IMR-90 (cell line): ENCODE measurements around the gene ANKRD2. TPM values are rescaled to one million over a fixed set of nuclear protein-coding genes. Genes with fewer than 3 reads are reported as not detected.

ENCODE experiments used
- ATAC-seq: fragments of 200-7000 bp; cut with Tn5 transposase; 2 replicates; pipeline ENCODE4 v1.9.1; 2020; ENCODE audit warnings: low read depth, mild to moderate bottlenecking, moderate library complexity
- BruUV-seq: library from RNA; stranded (reverse); fragments of 400-500 nt; replicated peaks from 2 replicates; lab custom pipeline; 2021; lab: Mats Ljungman, UMichigan
- CTCF ChIA-PET: fragments of 300-600 bp; formaldehyde crosslinking; extraction: SDS; loops from one replicate; lab custom pipeline; 2021; ENCODE audit warnings: antibody characterized with exemption; lab: Yijun Ruan, JAX
- POLR2A ChIA-PET: fragments of 300-600 bp; sonication (Branson Sonifier 250); formaldehyde crosslinking; loops from one replicate; lab custom pipeline; 2022; ENCODE audit warnings: antibody characterized with exemption; ENCODE audit not compliant: unreplicated experiment; lab: Charles Lee
- DNase-seq: peaks from one replicate; pipeline ENCODE4 v3.0.0; 2013
- H2AFZ ChIP-seq: replicated peaks from 2 replicates; pipeline ENCODE3; 2013; ENCODE audit warnings: low read length, mild to moderate bottlenecking; ENCODE audit not compliant: poor library complexity
- H2AK5ac ChIP-seq: 2 replicates; pipeline ENCODE4 v1.6.1; 2013; ENCODE audit warnings: low read depth, low read length, inconsistent platforms
- H2AK9ac ChIP-seq: replicated peaks from 2 replicates; pipeline ENCODE3; 2013; ENCODE audit warnings: mild to moderate bottlenecking, low read depth, low read length, moderate library complexity; ENCODE audit not compliant: poor library complexity
- H2BK120ac ChIP-seq: 2 replicates; pipeline ENCODE4 v1.6.1; 2013; ENCODE audit warnings: low read depth, low read length, inconsistent platforms
- H2BK15ac ChIP-seq: 3 replicates; pipeline ENCODE4 v1.6.1; 2013; ENCODE audit warnings: low read depth, low read length, inconsistent platforms
- H2BK20ac ChIP-seq: 2 replicates; pipeline ENCODE4 v1.6.1; 2013; ENCODE audit warnings: low read depth, mild to moderate bottlenecking, inconsistent platforms, low read length, moderate library complexity
- H2BK5ac ChIP-seq: 2 replicates; pipeline ENCODE4 v1.6.1; 2013; ENCODE audit warnings: mild to moderate bottlenecking, low read depth, low read length, inconsistent platforms; ENCODE audit not compliant: poor library complexity, severe bottlenecking
- H3K14ac ChIP-seq: replicated peaks from 2 replicates; pipeline ENCODE4 v1.6.1; 2013; ENCODE audit warnings: low read depth, low read length, inconsistent platforms
- H3K18ac ChIP-seq: 2 replicates; pipeline ENCODE4 v1.6.1; 2013; ENCODE audit warnings: low read depth, low read length, control low read depth
- H3K23ac ChIP-seq: 2 replicates; pipeline ENCODE4 v1.6.1; 2013; ENCODE audit warnings: low read depth, low read length, inconsistent platforms
- H3K27ac ChIP-seq: 2 replicates; pipeline ENCODE4 v1.5.1; 2013; ENCODE audit warnings: mild to moderate bottlenecking, control low read depth, low read length; ENCODE audit not compliant: insufficient read depth
- H3K27me3 ChIP-seq: 2 replicates; pipeline ENCODE4 v1.6.1; 2013; ENCODE audit warnings: low read length; ENCODE audit not compliant: control insufficient read depth, insufficient read depth
- H3K36me3 ChIP-seq: 2 replicates; pipeline ENCODE4 v1.6.1; 2013; ENCODE audit warnings: low read length, mixed read lengths; ENCODE audit not compliant: control insufficient read depth, insufficient read depth
- H3K4ac ChIP-seq: 2 replicates; pipeline ENCODE4 v1.6.1; 2013; ENCODE audit warnings: low read depth, low read length, inconsistent platforms
- H3K4me1 ChIP-seq: 2 replicates; pipeline ENCODE4 v1.6.1; 2013; ENCODE audit warnings: low read length, mixed read lengths; ENCODE audit not compliant: control insufficient read depth, insufficient read depth
- H3K4me2 ChIP-seq: 2 replicates; pipeline ENCODE4 v1.6.1; 2013; ENCODE audit warnings: low read depth, mild to moderate bottlenecking, control low read depth, low read length, moderate library complexity
- H3K4me3 ChIP-seq: 2 replicates; pipeline ENCODE4 v1.5.1; 2013; ENCODE audit warnings: low read depth, mild to moderate bottlenecking, control low read depth, low read length, moderate library complexity; ENCODE audit not compliant: insufficient read depth
- H3K56ac ChIP-seq: 2 replicates; pipeline ENCODE4 v1.6.1; 2013; ENCODE audit warnings: low read length, inconsistent platforms; ENCODE audit not compliant: insufficient read depth; ENCODE audit errors: extremely low read depth
- H3K79me1 ChIP-seq, 2 experiments: 2 replicates each; pipeline ENCODE4 v1.6.1; 2013; ENCODE audit warnings: low read length in 2 of 2, inconsistent platforms in 1 of 2, low read depth in 1 of 2
- H3K9ac ChIP-seq: 2 replicates; pipeline ENCODE4 v1.6.1; 2013; ENCODE audit warnings: low read depth, low read length, control low read depth
- H3K9me1 ChIP-seq: 2 replicates; pipeline ENCODE4 v1.6.1; 2013; ENCODE audit warnings: low read length, inconsistent platforms; ENCODE audit not compliant: insufficient read depth
- H3K9me3 ChIP-seq: 2 replicates; pipeline ENCODE4 v1.6.1; 2013; ENCODE audit warnings: low read length; ENCODE audit not compliant: control insufficient read depth, insufficient read depth
- H4K20me1 ChIP-seq: 2 replicates; pipeline ENCODE4 v1.6.1; 2013; ENCODE audit warnings: low read length, inconsistent platforms; ENCODE audit not compliant: insufficient read depth
- H4K5ac ChIP-seq: 2 replicates; pipeline ENCODE4 v1.6.1; 2013; ENCODE audit warnings: mild to moderate bottlenecking, low read depth, low read length, control low read depth
- H4K8ac ChIP-seq, 2 experiments: 2 replicates each; pipeline ENCODE4 v1.6.1; 2013; ENCODE audit warnings: low read depth in 2 of 2, low read length in 2 of 2, control low read depth in 1 of 2, inconsistent platforms in 1 of 2
- H4K91ac ChIP-seq: 2 replicates; pipeline ENCODE4 v1.6.1; 2013; ENCODE audit warnings: low read depth, low read length, inconsistent platforms; ENCODE audit not compliant: insufficient read depth
- FOS ChIP-seq: fragments of 150-350 bp; IDR thresholded peaks from 2 replicates; pipeline ENCODE4 v1.6.1; 2016; ENCODE audit warnings: low read depth, low read length
- WGBS, 2 experiments: methylation state at CpG; one replicate each; pipeline versions ENCODE4 v1.1.5 to v1.1.7; 2013; ENCODE audit warnings: missing lambda C conversion rate in 2 of 2; ENCODE audit not compliant: insufficient read length in 1 of 2; ENCODE audit errors: extremely low coverage in 2 of 2; 5-methylcytosine and 5-hydroxymethylcytosine counted together
- dilution Hi-C: fragments of 300-500 bp; cut with HindIII; formaldehyde crosslinking; loops from one replicate; pipeline ENCODE4 v1.14.3; 2018; ENCODE audit warnings: low sequenced_read_pairs; ENCODE audit not compliant: unreplicated experiment
- in situ Hi-C: fragments of 300-500 bp; cut with MboI; formaldehyde crosslinking; loops from 3 replicates; pipeline ENCODE4 v1.14.3; 2019; ENCODE audit warnings: low sequenced_read_pairs, inconsistent platforms, mixed read lengths
- intact Hi-C: fragments of 100-400 bp; cut with micrococcal nuclease; formaldehyde crosslinking; loops from 2 replicates; pipeline ENCODE4 v1.10.0; 2022
- polyA plus RNA-seq, 3 experiments: library from polyadenylated mRNA; depleted of rRNA; stranded (reverse); fragments of >200 nt; gene quantifications; 2 replicates each; pipeline ENCODE4 v1.2.3, GENCODE V29; 2012; ENCODE audit warnings: low replicate concordance in 1 of 3
- total RNA-seq: library from RNA; depleted of rRNA; stranded (reverse); fragments of >200 nt; gene quantifications from 2 replicates; pipeline ENCODE4 v1.2.3, GENCODE V29; 2012

The ANKRD2 gene
- total and polyA plus RNA-seq, 2 of the 4 experiments (the other 2 are of a cell fraction): 0.36 to 0.65 TPM

DNA sequence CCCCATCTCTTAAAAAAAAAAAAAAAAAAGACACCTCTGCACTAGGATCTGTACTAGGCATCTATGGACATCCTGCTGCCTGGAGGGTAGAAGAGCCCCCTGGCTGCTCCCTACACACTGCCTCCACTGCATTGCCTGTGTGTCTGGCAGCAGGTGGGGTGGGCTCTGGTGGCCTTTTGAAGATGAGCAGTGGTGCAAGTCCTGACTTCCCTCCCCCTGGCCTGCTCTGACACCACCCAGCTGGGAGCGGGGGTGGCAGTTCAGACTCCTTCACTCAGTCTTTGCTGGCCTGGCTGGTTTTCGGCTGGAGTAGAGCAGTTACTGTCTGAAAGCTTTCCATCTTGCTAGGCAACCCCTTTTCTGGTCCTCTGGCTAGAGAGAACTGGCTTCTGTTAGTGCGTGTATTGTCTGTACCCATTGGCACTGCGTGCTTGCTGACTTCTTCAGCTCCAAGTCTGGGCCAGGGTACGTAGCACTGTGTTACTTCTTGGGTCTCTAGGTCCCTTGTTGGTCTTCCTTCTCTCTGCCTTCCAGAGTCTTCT, 34.6 kb downstream of the ANKRD2 start:
- no peak overlapping the region for H4K5ac ChIP-seq
- no peak overlapping the region for H4K8ac ChIP-seq
- H2BK15ac ChIP-seq: no peak overlapping the region
- no peak overlapping the region for H3K9ac ChIP-seq
- H3K23ac ChIP-seq: no peak overlapping the region
- no peak overlapping the region for H2AK5ac ChIP-seq
- no peaks in the 10 kb centered on the region for H3K9me3 ChIP-seq
- no peaks in the 10 kb centered on the region for H3K9me1 ChIP-seq
- POLR2A ChIA-PET: interaction anchor here (0.5 kb wide), 1 partner anchor 10 kb away, joined by 4 read pairs; no protein-coding TSS in a partner anchor
- H4K91ac ChIP-seq: no peak overlapping the region
- 97% methylated on average over 4 of the region's 5 CpGs; no CpG with 5 or more reads in 1 of the 2 experiments for WGBS, 2 experiments
- H3K14ac ChIP-seq: no peak overlapping the region
- no peaks in the 10 kb centered on the region for H3K36me3 ChIP-seq
- H4K20me1 ChIP-seq: no peaks in the 10 kb centered on the region
- BruUV-seq: no TSS peak
- H3K4ac ChIP-seq: no peak overlapping the region
- H3K18ac ChIP-seq: no peak overlapping the region
- no peak overlapping the region for H3K56ac ChIP-seq
- intact Hi-C loops (no loop called here), dilution Hi-C loops (no loop called here), in situ Hi-C loops (no loop called here)
- H3K27ac ChIP-seq: no peak overlapping the region
- CTCF ChIA-PET: interaction anchor here (1.1 kb wide), 1 partner anchor 11 kb away, joined by 3 read pairs; no protein-coding TSS in a partner anchor
- H2BK20ac ChIP-seq: no peak overlapping the region
- H3K4me2 ChIP-seq: no peak overlapping the region
- no peaks in the 10 kb centered on the region for H3K27me3 ChIP-seq
- H2AFZ ChIP-seq: peak overlapping the region; percentile 43
- no peak overlapping the region for H2AK9ac ChIP-seq
- H3K79me1 ChIP-seq: no peaks in the 10 kb centered on the region
- ATAC-seq (no peak), DNase-seq (no peak)
- no peaks in the 10 kb centered on the region for H3K4me1 ChIP-seq
- no peak overlapping the region for H3K4me3 ChIP-seq
- H2BK5ac ChIP-seq: no peak overlapping the region
- H2BK120ac ChIP-seq: no peak overlapping the region
- no peak for TF ChIP-seq FOS
